ENCODE results near the gene GPC6.
"Not testable (repeated sequence)": the region's sequence is repeated elsewhere in the genome, so short reads cannot be mapped to it uniquely, and the experiment has no call there.

Gene GPC6

DNA sequence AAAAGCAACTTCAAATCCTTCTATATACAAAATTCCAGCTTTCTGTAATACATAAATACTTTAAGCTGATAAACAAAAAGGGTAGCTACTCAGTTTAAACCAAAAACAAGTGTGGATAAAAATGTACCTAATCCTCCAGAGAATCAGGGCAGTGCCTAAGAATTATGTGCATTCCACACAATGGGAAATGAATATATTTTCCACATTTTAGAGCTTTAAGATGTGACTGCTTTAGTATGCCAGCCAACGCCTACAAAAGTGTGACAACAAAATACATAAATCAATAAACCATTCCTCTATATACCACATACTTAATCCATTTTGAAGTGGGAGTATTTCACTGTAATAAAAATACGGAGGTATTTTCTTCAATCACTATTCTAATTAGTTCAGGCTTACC lies 977.6 kb downstream of the GPC6 start:
- Histone ChIP-seq H3K4me3 (ENCODE audit: low read depth, low read length) (no peak overlapping the region), H3K27ac (no peak overlapping the region), H3K36me3 (replicated peaks) (no peaks in the 10 kb centered on the region), H3K27me3 (replicated peaks) (no peaks in the 10 kb centered on the region)
- in situ Hi-C loops (cut with HindIII; ENCODE audit: low pct_ligation_motif_present, low sequenced_read_pairs) = no loop called here
- no peak for DNase-seq
- TF ChIP-seq, protein P1, sequence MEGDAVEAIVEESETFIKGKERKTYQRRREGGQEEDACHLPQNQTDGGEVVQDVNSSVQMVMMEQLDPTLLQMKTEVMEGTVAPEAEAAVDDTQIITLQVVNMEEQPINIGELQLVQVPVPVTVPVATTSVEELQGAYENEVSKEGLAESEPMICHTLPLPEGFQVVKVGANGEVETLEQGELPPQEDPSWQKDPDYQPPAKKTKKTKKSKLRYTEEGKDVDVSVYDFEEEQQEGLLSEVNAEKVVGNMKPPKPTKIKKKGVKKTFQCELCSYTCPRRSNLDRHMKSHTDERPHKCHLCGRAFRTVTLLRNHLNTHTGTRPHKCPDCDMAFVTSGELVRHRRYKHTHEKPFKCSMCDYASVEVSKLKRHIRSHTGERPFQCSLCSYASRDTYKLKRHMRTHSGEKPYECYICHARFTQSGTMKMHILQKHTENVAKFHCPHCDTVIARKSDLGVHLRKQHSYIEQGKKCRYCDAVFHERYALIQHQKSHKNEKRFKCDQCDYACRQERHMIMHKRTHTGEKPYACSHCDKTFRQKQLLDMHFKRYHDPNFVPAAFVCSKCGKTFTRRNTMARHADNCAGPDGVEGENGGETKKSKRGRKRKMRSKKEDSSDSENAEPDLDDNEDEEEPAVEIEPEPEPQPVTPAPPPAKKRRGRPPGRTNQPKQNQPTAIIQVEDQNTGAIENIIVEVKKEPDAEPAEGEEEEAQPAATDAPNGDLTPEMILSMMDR (IDR thresholded peaks at IDR 0.05; ENCODE audit: low read depth, low read length, missing control alignments) = no peak

DNA sequence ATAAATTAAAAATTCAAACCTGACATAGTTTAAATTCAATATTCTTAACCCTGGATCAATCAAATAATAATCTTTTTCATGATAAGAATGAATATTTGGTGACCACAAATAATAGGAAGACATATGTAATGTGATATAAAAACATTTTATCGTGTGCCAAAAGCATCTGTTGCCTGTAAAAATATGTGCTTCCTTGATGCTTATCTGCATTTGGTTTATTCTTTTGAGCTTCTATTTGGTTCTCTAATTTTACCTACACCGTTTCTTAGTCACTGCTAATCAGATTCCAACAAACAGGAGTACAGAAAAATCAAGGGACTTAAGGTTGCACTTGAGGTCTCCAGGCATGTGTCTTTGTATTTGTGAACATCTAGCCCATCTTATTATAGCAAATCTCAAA lies 978.3 kb downstream of the GPC6 start:
- H3K27ac ChIP-seq = no peak overlapping the region
- H3K4me3 ChIP-seq (ENCODE audit: low read depth, low read length) = no peak overlapping the region
- no peak for DNase-seq
- no peaks in the 10 kb centered on the region for H3K27me3 ChIP-seq (replicated peaks)
- in situ Hi-C loops (cut with HindIII; ENCODE audit: low pct_ligation_motif_present, low sequenced_read_pairs) = no loop called here
- TF ChIP-seq, protein P1 (IDR thresholded peaks at IDR 0.05; ENCODE audit: low read depth, low read length, missing control alignments) = no peak
- no peaks in the 10 kb centered on the region for H3K36me3 ChIP-seq (replicated peaks)

DNA sequence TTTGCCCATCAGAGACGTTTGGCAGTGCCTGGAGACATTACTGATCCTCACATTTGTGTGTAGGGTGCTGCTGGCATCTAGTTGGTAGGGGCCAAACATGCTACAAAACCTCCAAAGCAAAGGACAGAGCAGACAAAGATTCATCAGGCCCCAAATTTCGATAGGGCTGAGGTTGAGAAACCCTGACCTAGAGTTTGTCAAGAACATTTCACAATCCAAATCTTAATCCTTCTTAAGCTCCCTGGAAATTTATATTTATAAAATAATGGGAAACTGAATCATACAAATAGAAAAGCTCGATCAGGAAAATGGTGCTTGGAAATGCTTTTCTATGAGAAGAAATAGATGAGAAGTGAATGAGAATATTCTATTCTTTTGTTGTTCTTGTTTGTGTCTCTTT lies 979.3 kb downstream of the GPC6 start:
- Histone ChIP-seq H3K27me3 (replicated peaks) (no peaks in the 10 kb centered on the region), H3K36me3 (replicated peaks) (no peaks in the 10 kb centered on the region), H3K4me3 (ENCODE audit: low read depth, low read length) (no peak overlapping the region), H3K27ac (no peak overlapping the region)
- in situ Hi-C loops (cut with HindIII; ENCODE audit: low pct_ligation_motif_present, low sequenced_read_pairs) = no loop called here
- TF ChIP-seq, protein P1 (IDR thresholded peaks at IDR 0.05; ENCODE audit: low read depth, low read length, missing control alignments) = no peak
- DNase-seq = no peak

DNA sequence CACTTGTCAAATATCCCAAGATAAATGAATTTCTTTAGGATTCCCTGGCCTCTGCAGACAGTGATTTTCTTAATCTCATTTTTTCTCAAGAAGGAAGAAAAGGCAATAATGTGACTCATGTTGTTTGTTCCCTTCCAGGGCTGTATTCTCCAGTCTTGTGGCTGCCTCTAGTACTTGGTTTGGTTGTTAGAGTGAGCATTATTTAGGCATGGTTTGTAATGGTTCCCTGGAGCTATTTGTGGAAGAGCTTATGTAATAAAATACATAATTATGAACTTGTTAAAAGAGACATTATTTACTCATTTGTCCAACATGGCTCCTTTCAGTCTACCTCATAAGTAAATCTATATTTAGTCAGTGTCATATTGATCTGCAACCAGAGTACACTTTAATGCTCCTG lies 982.5 kb downstream of the GPC6 start:
- DNase-seq = no peak
- in situ Hi-C loops (cut with HindIII; ENCODE audit: low pct_ligation_motif_present, low sequenced_read_pairs) = no loop called here
- H3K4me3 ChIP-seq (ENCODE audit: low read depth, low read length) = no peak overlapping the region
- TF ChIP-seq, protein P1 (IDR thresholded peaks at IDR 0.05; ENCODE audit: low read depth, low read length, missing control alignments) = no peak
- H3K36me3 ChIP-seq (replicated peaks) = no peaks in the 10 kb centered on the region
- H3K27ac ChIP-seq = no peak overlapping the region
- H3K27me3 ChIP-seq (replicated peaks) = no peaks in the 10 kb centered on the region

DNA sequence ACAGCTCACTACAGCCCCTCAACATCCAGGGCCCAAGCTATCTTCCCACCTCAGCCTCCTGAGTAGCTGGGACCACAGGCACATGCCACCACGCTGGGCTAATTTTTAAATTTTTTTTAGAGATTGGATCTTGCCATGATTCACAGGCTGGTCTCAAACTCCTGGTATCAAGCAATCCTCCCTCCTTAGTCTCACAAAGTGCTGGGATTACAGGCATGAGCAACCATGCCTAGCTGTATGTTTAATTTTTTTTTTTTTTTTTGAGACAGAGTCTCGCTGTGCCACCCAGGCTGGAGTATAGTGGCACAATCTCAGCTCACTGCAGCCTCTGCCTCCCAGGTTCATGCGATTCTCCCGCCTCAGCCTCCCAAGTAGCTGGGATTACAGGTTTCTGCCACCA lies 983.3 kb downstream of the GPC6 start:
- DNase-seq; in situ Hi-C loops (cut with HindIII; ENCODE audit: low pct_ligation_motif_present, low sequenced_read_pairs); H3K27me3 ChIP-seq (replicated peaks); H3K4me3 ChIP-seq (ENCODE audit: low read depth, low read length); H3K36me3 ChIP-seq (replicated peaks); H3K27ac ChIP-seq: not testable (repeated sequence)

DNA sequence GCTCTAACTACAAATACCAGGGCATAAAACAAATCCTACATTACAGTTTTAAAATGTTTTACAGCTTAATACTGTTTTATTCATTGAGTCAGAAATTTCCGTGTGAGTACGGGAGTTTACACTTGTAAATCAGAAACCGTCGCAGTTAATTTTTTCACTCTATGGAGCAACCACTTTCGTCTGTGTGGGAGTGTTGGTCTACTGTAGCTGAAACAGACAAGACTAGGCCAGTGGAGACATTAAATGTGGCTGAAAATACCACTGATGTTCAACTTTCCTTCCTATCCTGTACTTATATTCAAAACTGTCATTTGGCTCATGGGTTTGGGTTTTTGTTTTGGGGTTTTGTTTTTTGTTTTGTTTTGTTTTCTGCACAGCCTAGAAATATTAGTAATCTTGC lies 984.2 kb downstream of the GPC6 start:
- no peak overlapping the region for H3K4me3 ChIP-seq (ENCODE audit: low read depth, low read length)
- in situ Hi-C loops (cut with HindIII; ENCODE audit: low pct_ligation_motif_present, low sequenced_read_pairs) = no loop called here

More for the DNA sequence above, 984.2 kb downstream of the GPC6 start:
- Histone ChIP-seq H3K27ac (no peak overlapping the region), H3K27me3 (replicated peaks) (no peaks in the 10 kb centered on the region), H3K36me3 (replicated peaks) (no peaks in the 10 kb centered on the region)
- no peak for DNase-seq
- TF ChIP-seq, protein P1 (IDR thresholded peaks at IDR 0.05; ENCODE audit: low read depth, low read length, missing control alignments) = no peak

Measured in brain microvascular endothelial cell (primary cell).